ENCODE data around the gene PAQR6. TPM values are rescaled to one million over a fixed set of nuclear protein-coding genes. Genes with fewer than 3 reads are reported as not detected.

PAQR6 gene
- total RNA-seq, 3 donors from 2014 or later (not counting 1 experiment from before 2014, with no cell fraction given): 2.6 to 5.5 (median 3.5) TPM

- Mint-ChIP-seq H3K27me3 (ENCODE audit: low read depth in 2 of 2) (no peaks in the 10 kb centered on the region), H3K27ac (no peak overlapping the region), H3K36me3 (peaks cover 15% of the 10 kb centered on the region), H3K9me3 (no peaks in the 10 kb centered on the region), H3K4me1 (peaks cover 7 to 9% of the 10 kb centered on the region in 2 donors), H3K4me3 (no peak overlapping the region)
- Histone ChIP-seq H3K27me3 (ENCODE audit: control insufficient read depth, insufficient read depth, low read length) (no peaks in the 10 kb centered on the region), H3K4me3 (ENCODE audit: low read length) (no peak overlapping the region), H3K27ac (ENCODE audit: low read length) (no peak overlapping the region), H3K4me1 (ENCODE audit: control insufficient read depth, insufficient read depth, low read length) (no peaks in the 10 kb centered on the region), H3K9me3 (ENCODE audit: control insufficient read depth, insufficient read depth, low read length) (no peaks in the 10 kb centered on the region), H3K36me3 (ENCODE audit: control insufficient read depth, insufficient read depth, low read length) (peaks cover 68% of the 10 kb centered on the region)
- 100% methylated on average over 1 of the region's 3 CpGs for WGBS (ENCODE audit: insufficient coverage)
- no peak for DNase-seq
- TF ChIP-seq CTCF (IDR thresholded peaks at IDR 0.05): no peak
- intact Hi-C loops (cut with micrococcal nuclease): no loop called here
- no peak for ATAC-seq
Measured at GRCh38 chr1:156259805-156260204, 11.9 kb upstream of the PAQR6 start.

GRCh38 chr1:156258859-156259258 is 11.0 kb upstream of the PAQR6 start:
- DNase-seq: no peak
- Histone ChIP-seq H3K36me3 (ENCODE audit: control insufficient read depth, insufficient read depth, low read length) (peaks cover 73% of the 10 kb centered on the region), H3K27ac (ENCODE audit: low read length) (no peak overlapping the region), H3K27me3 (ENCODE audit: control insufficient read depth, insufficient read depth, low read length) (no peaks in the 10 kb centered on the region), H3K4me1 (ENCODE audit: control insufficient read depth, insufficient read depth, low read length) (no peaks in the 10 kb centered on the region), H3K9me3 (ENCODE audit: control insufficient read depth, insufficient read depth, low read length) (no peaks in the 10 kb centered on the region), H3K4me3 (ENCODE audit: low read length) (no peak overlapping the region)
- no peak for ATAC-seq
- Mint-ChIP-seq H3K27me3 (ENCODE audit: low read depth in 2 of 2) (no peaks in the 10 kb centered on the region), H3K36me3 (peaks cover 15% of the 10 kb centered on the region), H3K4me1 (peaks cover 7 to 9% of the 10 kb centered on the region in 2 donors), H3K9me3 (no peaks in the 10 kb centered on the region), H3K27ac (no peak overlapping the region), H3K4me3 (no peak overlapping the region)
- TF ChIP-seq CTCF (IDR thresholded peaks at IDR 0.05): no peak
- WGBS (ENCODE audit: insufficient coverage): 94% methylated on average over 8 of the region's 8 CpGs
- intact Hi-C loops (cut with micrococcal nuclease): no loop called here

- H3K4me3 Mint-ChIP-seq: no peak overlapping the region
- intact Hi-C loops (cut with micrococcal nuclease): no loop called here
- Histone ChIP-seq H3K4me1 (ENCODE audit: control insufficient read depth, insufficient read depth, low read length) (no peaks in the 10 kb centered on the region), H3K36me3 (ENCODE audit: control insufficient read depth, insufficient read depth, low read length) (peaks cover 74% of the 10 kb centered on the region), H3K27ac (ENCODE audit: low read length) (no peak overlapping the region), H3K27me3 (ENCODE audit: control insufficient read depth, insufficient read depth, low read length) (no peaks in the 10 kb centered on the region), H3K4me3 (ENCODE audit: low read length) (no peak overlapping the region), H3K9me3 (ENCODE audit: control insufficient read depth, insufficient read depth, low read length) (no peaks in the 10 kb centered on the region)
- no peaks in the 10 kb centered on the region for H3K27me3 Mint-ChIP-seq (ENCODE audit: low read depth in 2 of 2)
- ATAC-seq (peak; percentile 18 to 72 (median 30)), DNase-seq (no peak)
- 79% methylated on average over 2 of the region's 2 CpGs for WGBS (ENCODE audit: insufficient coverage)
- no peak for TF ChIP-seq CTCF (IDR thresholded peaks at IDR 0.05)
- H3K27ac Mint-ChIP-seq: peak overlapping the region; percentile 44 to 64
- H3K36me3 Mint-ChIP-seq: peaks cover 15% of the 10 kb centered on the region
- peaks cover 7 to 9% of the 10 kb centered on the region in 2 donors for H3K4me1 Mint-ChIP-seq
- no peaks in the 10 kb centered on the region for H3K9me3 Mint-ChIP-seq
Measured at GRCh38 chr1:156257711-156258110, 9.9 kb upstream of the PAQR6 start.

GRCh38 chr1:156253634-156254033 is 5.8 kb upstream of the PAQR6 start:
- DNase-seq (no peak), ATAC-seq (no peak)
- no peaks in the 10 kb centered on the region for H3K27me3 ChIP-seq (ENCODE audit: control insufficient read depth, insufficient read depth, low read length)
- 98% methylated on average over 3 of the region's 3 CpGs for WGBS (ENCODE audit: insufficient coverage)
- Mint-ChIP-seq H3K27ac (peak overlapping the region in 1 of 2 donors; percentile 11), H3K4me1 (peaks cover 9 to 12% of the 10 kb centered on the region in 2 donors), H3K27me3 (ENCODE audit: low read depth in 2 of 2) (no peaks in the 10 kb centered on the region), H3K4me3 (no peak overlapping the region), H3K36me3 (no peaks in the 10 kb centered on the region), H3K9me3 (no peaks in the 10 kb centered on the region)
- no peak for TF ChIP-seq CTCF (IDR thresholded peaks at IDR 0.05)
- H3K9me3 ChIP-seq (ENCODE audit: control insufficient read depth, insufficient read depth, low read length): no peaks in the 10 kb centered on the region
- peaks cover 78% of the 10 kb centered on the region for H3K36me3 ChIP-seq (ENCODE audit: control insufficient read depth, insufficient read depth, low read length)
- no peaks in the 10 kb centered on the region for H3K4me1 ChIP-seq (ENCODE audit: control insufficient read depth, insufficient read depth, low read length)
- no peak overlapping the region for H3K27ac ChIP-seq (ENCODE audit: low read length)
- no peak overlapping the region for H3K4me3 ChIP-seq (ENCODE audit: low read length)
- intact Hi-C loops (cut with micrococcal nuclease): no loop called here
